Measurements from ENCODE around the gene SMAD3. TPM values are rescaled to one million over a fixed set of nuclear protein-coding genes. Genes with fewer than 3 reads are reported as not detected.
A peak's percentile ranks its signal among the peaks of the same experiment; 100 is the strongest.

The SMAD3 gene
- total and polyA plus RNA-seq, 2 of the 8 experiments (the other 6 are each of a cell fraction or from before 2014, with no cell fraction given) = 10.1 to 12.4 TPM

DNA sequence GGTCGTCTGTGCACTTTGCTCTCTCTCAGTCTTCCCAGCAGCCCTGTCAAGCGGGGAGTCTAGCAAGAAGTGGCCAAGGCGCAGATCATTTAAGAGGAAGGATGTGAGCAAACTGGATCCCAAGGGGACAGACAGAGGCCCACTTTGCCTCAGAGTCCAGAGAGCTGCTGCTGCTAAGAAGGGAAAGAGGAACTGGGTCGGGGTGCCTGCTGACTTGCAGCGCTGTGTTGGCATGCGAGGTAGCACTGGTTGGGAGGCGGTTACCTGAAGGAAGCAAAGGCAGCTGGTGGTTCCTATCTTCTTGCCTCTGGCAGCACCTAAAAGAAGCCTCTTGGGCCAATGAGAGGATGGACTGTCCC is 28.1 kb downstream of the SMAD3 start:
- WGBS, 2 experiments (ENCODE audit: extremely low coverage in 1 of 2, insufficient coverage in 1 of 2, insufficient read length in 1 of 2, insufficient replicate concordance in 2 of 2, low coverage in 1 of 2, low lambda C conversion rate in 2 of 2, missing lambda C conversion rate in 1 of 2) = 93% methylated on average over 7 of the region's 7 CpGs; no CpG with 5 or more reads in 1 of the 2 experiments
- DNase-seq (ENCODE audit: low read depth in 1 of 2, low spot score in 2 of 2) = no peak
- ChIA-PET CTCF (ENCODE audit: partially characterized antibody) (interaction anchor here (1.2 to 1.7 kb wide), 2 partner anchors 17 kb away, joined by 3 read pairs; no protein-coding TSS in a partner anchor), POLR2A (ENCODE audit: partially characterized antibody) (no interaction called here)
- no peak overlapping the region for H4K5ac ChIP-seq (ENCODE audit: insufficient read length, low read depth, low read length)
- peaks cover 0 to 10% of the 10 kb centered on the region in 2 experiments; a peak in 1 of 4 replicates for H3K79me2 ChIP-seq (ENCODE audit: control insufficient read depth in 1 of 2, insufficient read depth in 2 of 2, low read length in 2 of 2)
- no peak overlapping the region; the same call in 1 of the 2 replicates for H2AK5ac ChIP-seq (ENCODE audit: low read depth, low read length)
- no peaks in the 10 kb centered on the region for H3K23me2 ChIP-seq (ENCODE audit: low read depth, low read length)
- no peak overlapping the region for H3K56ac ChIP-seq (replicated peaks; ENCODE audit: insufficient read length, low read depth, low read length)
- H2BK15ac ChIP-seq (ENCODE audit: low read length) = 0 out of 2 replicates have a peak overlapping the region, but pooled peaks have one; percentile 14
- no peak for FAIRE-seq
- peak overlapping the region; percentile 15 for H3K4ac ChIP-seq (replicated peaks; ENCODE audit: insufficient read length, low read depth, low read length)
- peak overlapping the region; percentile 55; the same call in 1 of the 2 replicates for H2BK12ac ChIP-seq (ENCODE audit: low read depth, low read length)
- no peak overlapping the region for H2BK120ac ChIP-seq (replicated peaks; ENCODE audit: low read depth, low read length)
- no peak overlapping the region for H4K91ac ChIP-seq (replicated peaks; ENCODE audit: insufficient read length, low read length)
- H2AFZ ChIP-seq (ENCODE audit: low read length) = no peak overlapping the region
- no peak overlapping the region for H2BK20ac ChIP-seq (ENCODE audit: low read length)
- no peaks in the 10 kb centered on the region for H3K27me3 ChIP-seq (replicated peaks in 1 of 4; ENCODE audit: control insufficient read depth in 3 of 4, extremely low read depth in 1 of 4, insufficient read depth in 3 of 4, low read length in 3 of 4)
- H3K9me3 ChIP-seq (ENCODE audit: insufficient read depth in 2 of 2, low read depth in 1 of 2, low read length in 1 of 2) = no peaks in the 10 kb centered on the region
- no peak overlapping the region for H3K14ac ChIP-seq (ENCODE audit: insufficient read length)
- no peak overlapping the region for H2BK5ac ChIP-seq (ENCODE audit: low read depth, low read length)
- H3K79me1 ChIP-seq (ENCODE audit: low read depth, low read length) = peaks cover 8% of the 10 kb centered on the region
- H3K4me2 ChIP-seq (ENCODE audit: insufficient read depth in 1 of 2, low read depth in 2 of 2, low read length in 2 of 2) = no peak overlapping the region
- no peak overlapping the region for H3K9ac ChIP-seq (replicated peaks in 1 of 4; ENCODE audit: extremely low read depth in 1 of 4, low read depth in 3 of 4, low read length in 3 of 4)
- H3K4me3 ChIP-seq (ENCODE audit: extremely low read depth in 1 of 4, insufficient read depth in 2 of 4, low read depth in 3 of 4, low read length in 4 of 4) = no peak overlapping the region
- no peak overlapping the region for H3K18ac ChIP-seq (ENCODE audit: extremely low read depth, low read length)
- H4K20me1 ChIP-seq (replicated peaks in 1 of 2; ENCODE audit: control insufficient read depth in 1 of 2, insufficient read depth in 2 of 2, low read length in 2 of 2) = no peaks in the 10 kb centered on the region
- H3K27ac ChIP-seq (ENCODE audit: low read depth, low read length) = no peak overlapping the region
- no peaks in the 10 kb centered on the region for H3K36me3 ChIP-seq (ENCODE audit: control insufficient read depth in 2 of 4, insufficient read depth in 4 of 4, low read length in 3 of 4)
- H4K8ac ChIP-seq (ENCODE audit: extremely low read depth, insufficient read depth, low read length) = peak overlapping the region; percentile 16; the same call in 1 of the 2 replicates
- H3K23ac ChIP-seq (ENCODE audit: insufficient read length) = no peak overlapping the region
- H3K4me1 ChIP-seq (replicated peaks in 1 of 4; ENCODE audit: control insufficient read depth in 3 of 4, insufficient read depth in 4 of 4, low read length in 3 of 4) = peaks cover 7 to 25% (median 17%) of the 10 kb centered on the region in 4 experiments
- no peak for TF ChIP-seq ATF3 (IDR thresholded peaks at IDR 0.05; ENCODE audit: insufficient read depth, low read depth, low read length)
- TF ChIP-seq SIN3A (conservative IDR thresholded peaks at IDR 0.05 in 1 of 2, IDR thresholded peaks at IDR 0.05 in 1 of 2; ENCODE audit: low read depth in 1 of 2, low read length in 2 of 2) = no peak
- no peak for TF ChIP-seq TEAD4 (IDR thresholded peaks at IDR 0.05; ENCODE audit: low read depth, low read length)
- TF ChIP-seq POLR2AphosphoS5 (IDR thresholded peaks at IDR 0.05; ENCODE audit: low read depth, low read length) = no peak
- TF ChIP-seq CHD2 (IDR thresholded peaks at IDR 0.05; ENCODE audit: low read length) = no peak

Data from H1 (cell line).